Measurements from ENCODE around the gene RNF32.

RNF32 gene

GRCh38 chr7:156677374-156678054 lies 36.9 kb downstream of the RNF32 start:
- TF ChIP-seq CTCF (IDR thresholded peaks at IDR 0.05; ENCODE audit: low read depth, low read length, missing control alignments), result no peak
- no peak for DNase-seq (ENCODE audit: low read depth)
- no peak overlapping the region for H3K4me3 ChIP-seq (ENCODE audit: low read depth, low read length)

GRCh38 chr7:156680281-156680680 lies 39.7 kb downstream of the RNF32 start:
- TF ChIP-seq CTCF (IDR thresholded peaks at IDR 0.05; ENCODE audit: low read depth, low read length, missing control alignments), result no peak
- no peak overlapping the region for H3K4me3 ChIP-seq (ENCODE audit: low read depth, low read length)
- DNase-seq (ENCODE audit: low read depth), result no peak

- H3K4me3 ChIP-seq (ENCODE audit: low read depth, low read length), result no peak overlapping the region
- TF ChIP-seq CTCF (IDR thresholded peaks at IDR 0.05; ENCODE audit: low read depth, low read length, missing control alignments), result no peak
- DNase-seq (ENCODE audit: low read depth), result no peak
Observed at GRCh38 chr7:156682928-156683327, 42.4 kb downstream of the RNF32 start.

- no peak for DNase-seq (ENCODE audit: low read depth)
- no peak for TF ChIP-seq CTCF (IDR thresholded peaks at IDR 0.05; ENCODE audit: low read depth, low read length, missing control alignments)
- no peak overlapping the region for H3K4me3 ChIP-seq (ENCODE audit: low read depth, low read length)
Observed at GRCh38 chr7:156684251-156684650, 43.7 kb downstream of the RNF32 start.

- no peak for TF ChIP-seq CTCF (IDR thresholded peaks at IDR 0.05; ENCODE audit: low read depth, low read length, missing control alignments)
- no peak overlapping the region for H3K4me3 ChIP-seq (ENCODE audit: low read depth, low read length)
- DNase-seq (ENCODE audit: low read depth), result no peak
Observed at GRCh38 chr7:156684661-156685060, 44.1 kb downstream of the RNF32 start.

- no peak for TF ChIP-seq CTCF (IDR thresholded peaks at IDR 0.05; ENCODE audit: low read depth, low read length, missing control alignments)
- no peak overlapping the region for H3K4me3 ChIP-seq (ENCODE audit: low read depth, low read length)
- DNase-seq (ENCODE audit: low read depth), result no peak
Observed at GRCh38 chr7:156691764-156692163, 51.2 kb downstream of the RNF32 start.

- no peak for DNase-seq (ENCODE audit: low read depth)
- TF ChIP-seq CTCF (IDR thresholded peaks at IDR 0.05; ENCODE audit: low read depth, low read length, missing control alignments), result no peak
- H3K4me3 ChIP-seq (ENCODE audit: low read depth, low read length), result no peak overlapping the region
Observed at GRCh38 chr7:156692849-156693248, 52.3 kb downstream of the RNF32 start.

Measured in GM12864 (cell line).